ENCODE measurements around the gene FLRT1. TPM values are rescaled to one million over a fixed set of nuclear protein-coding genes. Genes with fewer than 3 reads are reported as not detected.

FLRT1 gene
- total RNA-seq, 4 donors from 2014 or later, result not detected

- Histone ChIP-seq H3K36me3 (no peaks in the 10 kb centered on the region), H3K27ac (no peak overlapping the region), H3K27me3 (no peaks in the 10 kb centered on the region), H3K4me1 (peaks cover 9 to 19% of the 10 kb centered on the region in 2 donors), H3K4me3 (no peak overlapping the region), H3K9me3 (no peaks in the 10 kb centered on the region)
- DNase-seq, result no peak
- intact Hi-C loops (cut with DNase I; ENCODE audit: low total_unique reads), result no loop called here
- in situ Hi-C loops (cut with MboI; ENCODE audit: low sequenced_read_pairs in 4 of 4), result no loop called here
- ATAC-seq, result no peak
- TF ChIP-seq CTCF (IDR thresholded peaks at IDR 0.05 in 4 of 5, conservative IDR thresholded peaks at IDR 0.05 in 1 of 5) (no peak), POLR2A (IDR thresholded peaks at IDR 0.05) (no peak)
Measured at GRCh38 chr11:64051297-64051696, 15.6 kb downstream of the FLRT1 start.

GRCh38 chr11:64052436-64052835, 16.7 kb downstream of the FLRT1 start:
- no peak overlapping the region for H3K4me3 ChIP-seq
- ATAC-seq, result no peak
- intact Hi-C loops (cut with DNase I; ENCODE audit: low total_unique reads), result no loop called here

GRCh38 chr11:64052938-64053622, 17.3 kb downstream of the FLRT1 start:
- Histone ChIP-seq H3K9me3 (no peaks in the 10 kb centered on the region), H3K4me1 (peaks cover 8 to 16% of the 10 kb centered on the region in 2 donors), H3K36me3 (no peaks in the 10 kb centered on the region), H3K27me3 (no peaks in the 10 kb centered on the region), H3K4me3 (no peak overlapping the region), H3K27ac (no peak overlapping the region)
- ATAC-seq, result no peak
- in situ Hi-C loops (cut with MboI; ENCODE audit: low sequenced_read_pairs in 4 of 4) (no loop called here), intact Hi-C loops (cut with DNase I; ENCODE audit: low total_unique reads) (no loop called here)
- DNase-seq, result no peak
- no peak for TF ChIP-seq POLR2A (IDR thresholded peaks at IDR 0.05)
- no peak for TF ChIP-seq CTCF (IDR thresholded peaks at IDR 0.05 in 4 of 5, conservative IDR thresholded peaks at IDR 0.05 in 1 of 5)

More at GRCh38 chr11:64052436-64052835, 16.7 kb downstream of the FLRT1 start:
- in situ Hi-C loops (cut with MboI; ENCODE audit: low sequenced_read_pairs in 4 of 4), result no loop called here
- H3K4me1 ChIP-seq, result peaks cover 9 to 19% of the 10 kb centered on the region in 2 donors
- TF ChIP-seq CTCF (IDR thresholded peaks at IDR 0.05 in 4 of 5, conservative IDR thresholded peaks at IDR 0.05 in 1 of 5) (no peak), POLR2A (IDR thresholded peaks at IDR 0.05) (no peak)
- no peaks in the 10 kb centered on the region for H3K9me3 ChIP-seq
- H3K27me3 ChIP-seq, result no peaks in the 10 kb centered on the region
- H3K27ac ChIP-seq, result no peak overlapping the region
- no peaks in the 10 kb centered on the region for H3K36me3 ChIP-seq
- no peak for DNase-seq

- no peak for ATAC-seq
- no peaks in the 10 kb centered on the region for H3K36me3 ChIP-seq
- in situ Hi-C loops (cut with MboI; ENCODE audit: low sequenced_read_pairs in 4 of 4), result no loop called here
- intact Hi-C loops (cut with DNase I; ENCODE audit: low total_unique reads), result no loop called here
- peaks cover 2 to 10% of the 10 kb centered on the region in 2 donors for H3K4me1 ChIP-seq
- DNase-seq, result no peak
- no peak overlapping the region for H3K4me3 ChIP-seq
- H3K9me3 ChIP-seq, result no peaks in the 10 kb centered on the region
- H3K27me3 ChIP-seq, result no peaks in the 10 kb centered on the region
- no peak overlapping the region for H3K27ac ChIP-seq
- TF ChIP-seq CTCF (IDR thresholded peaks at IDR 0.05 in 4 of 5, conservative IDR thresholded peaks at IDR 0.05 in 1 of 5) (no peak), POLR2A (IDR thresholded peaks at IDR 0.05) (no peak)
Measured at GRCh38 chr11:64053699-64054098, 18.0 kb downstream of the FLRT1 start.

- DNase-seq (no peak), ATAC-seq (no peak)
- no peaks in the 10 kb centered on the region for H3K27me3 ChIP-seq
- intact Hi-C loops (cut with DNase I; ENCODE audit: low total_unique reads) (no loop called here), in situ Hi-C loops (cut with MboI; ENCODE audit: low sequenced_read_pairs in 4 of 4) (no loop called here)
- no peak overlapping the region for H3K27ac ChIP-seq
- no peaks in the 10 kb centered on the region for H3K9me3 ChIP-seq
- H3K36me3 ChIP-seq, result no peaks in the 10 kb centered on the region
- H3K4me3 ChIP-seq, result no peak overlapping the region
- no peak for TF ChIP-seq POLR2A (IDR thresholded peaks at IDR 0.05)
- TF ChIP-seq CTCF (IDR thresholded peaks at IDR 0.05 in 4 of 5, conservative IDR thresholded peaks at IDR 0.05 in 1 of 5), result no peak
- peaks cover 0 to 3% of the 10 kb centered on the region in 2 donors for H3K4me1 ChIP-seq
Measured at GRCh38 chr11:64055077-64055476, 19.3 kb downstream of the FLRT1 start.

Measured in gastrocnemius medialis (tissue), 4 donors.